GM20431 (cell line): ENCODE data around the gene NPHP1.
"Not testable (repeated sequence)": the region's sequence is repeated elsewhere in the genome, so short reads cannot be mapped to it uniquely, and the experiment has no call there.

Experiments
- in situ Hi-C: fragments of 300-500 bp; cut with MseI, MboI; formaldehyde crosslinking; loops from one replicate; pipeline ENCODE4 v1.15.0; 2020; ENCODE audit warnings: low sequenced_read_pairs; ENCODE audit not compliant: unreplicated experiment

NPHP1 gene

DNA sequence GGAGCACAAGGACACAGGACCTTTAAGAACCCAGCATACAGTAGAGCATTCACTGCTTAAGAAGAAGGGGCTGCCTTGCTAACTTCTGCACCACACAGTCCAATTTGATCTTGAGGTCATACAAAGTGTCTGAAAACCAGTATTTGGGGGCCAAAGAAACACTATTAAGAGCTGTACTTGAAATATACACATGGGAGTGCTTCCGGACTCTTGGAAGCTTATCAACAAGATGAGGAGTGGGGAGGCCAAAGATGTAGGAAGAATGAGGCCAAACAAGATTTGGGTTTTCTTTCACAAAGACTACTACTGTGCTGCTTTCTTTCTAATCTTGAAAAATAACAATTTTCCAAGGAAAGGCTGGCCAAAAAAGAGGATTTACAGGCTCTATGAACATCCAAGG lies 64.4 kb downstream of the NPHP1 start:
- in situ Hi-C loops, result no loop called here

DNA sequence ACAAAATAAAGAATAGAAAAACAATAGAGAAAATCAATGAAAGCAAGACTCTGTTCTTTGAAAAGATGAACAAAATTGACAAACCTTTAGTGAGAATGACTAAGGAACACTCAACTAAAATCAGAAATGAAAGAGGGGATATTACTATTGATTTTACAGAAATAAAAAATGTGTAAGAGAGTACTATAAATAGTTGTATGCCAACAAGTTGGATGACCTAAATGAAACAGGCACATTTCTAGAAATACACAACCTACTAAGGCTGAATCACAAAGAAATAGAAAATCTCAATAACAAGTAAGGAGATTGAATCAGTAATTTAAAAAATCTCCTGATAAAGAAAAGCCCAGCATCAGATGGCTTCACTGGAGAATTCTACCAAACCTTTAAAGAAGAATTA lies 70.8 kb downstream of the NPHP1 start:
- in situ Hi-C loops, result no loop called here

DNA sequence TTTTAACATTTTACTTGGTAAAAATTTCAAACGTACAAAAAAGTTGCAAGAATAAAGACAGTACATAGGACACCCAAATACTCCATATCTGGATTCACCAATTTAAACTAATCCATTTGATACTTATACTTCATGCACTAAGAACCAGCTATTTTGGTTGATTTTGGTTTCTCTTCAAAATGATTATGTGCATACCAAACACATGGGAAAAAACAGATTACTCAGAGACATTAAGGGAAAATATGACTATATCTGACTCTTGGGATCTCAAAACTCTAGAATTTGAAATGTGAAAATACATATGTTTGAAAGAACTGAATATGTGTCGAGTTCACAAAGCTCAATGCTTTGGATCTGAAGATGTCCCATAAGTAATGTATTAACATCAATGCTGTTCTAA lies 73.6 kb downstream of the NPHP1 start:
- in situ Hi-C loops, result no loop called here

DNA sequence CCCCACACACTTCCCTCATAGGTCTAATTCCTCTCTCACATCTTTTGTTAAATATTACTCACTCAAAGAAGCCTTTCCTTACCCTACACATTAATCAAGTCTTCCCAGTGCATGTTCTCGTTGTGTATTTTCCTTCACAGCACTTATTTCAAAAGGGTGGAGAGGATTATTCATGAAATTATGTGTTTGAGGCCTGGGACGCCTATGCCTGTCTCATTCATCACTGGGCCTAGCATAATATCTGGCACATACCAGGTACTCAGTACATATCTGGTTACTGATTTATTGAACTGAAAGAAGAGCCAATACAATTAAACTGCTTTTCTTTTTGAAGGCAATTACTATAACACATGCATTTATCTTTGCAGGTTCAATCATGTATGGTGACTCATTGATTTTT lies 74.1 kb downstream of the NPHP1 start:
- in situ Hi-C loops, result no loop called here

DNA sequence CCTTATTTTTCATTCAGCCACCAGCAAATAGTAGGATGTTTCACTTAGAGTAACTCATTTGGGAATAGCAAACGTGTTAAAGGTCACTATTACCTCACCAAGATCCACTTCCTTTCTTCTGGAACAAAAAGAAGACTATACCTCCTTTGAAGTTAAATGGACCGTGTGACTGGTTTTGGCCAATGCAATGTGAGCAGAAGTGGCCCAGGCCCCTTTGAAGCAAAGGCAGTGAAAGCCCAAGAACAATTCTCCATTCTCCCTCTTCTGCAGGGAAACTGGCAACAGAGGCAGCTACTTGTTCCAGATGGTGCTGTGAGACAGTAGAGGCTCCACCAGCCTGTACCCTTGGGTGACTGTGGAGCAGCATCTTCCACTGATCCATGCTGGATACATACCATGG lies 77.9 kb downstream of the NPHP1 start:
- in situ Hi-C loops, result no loop called here

DNA sequence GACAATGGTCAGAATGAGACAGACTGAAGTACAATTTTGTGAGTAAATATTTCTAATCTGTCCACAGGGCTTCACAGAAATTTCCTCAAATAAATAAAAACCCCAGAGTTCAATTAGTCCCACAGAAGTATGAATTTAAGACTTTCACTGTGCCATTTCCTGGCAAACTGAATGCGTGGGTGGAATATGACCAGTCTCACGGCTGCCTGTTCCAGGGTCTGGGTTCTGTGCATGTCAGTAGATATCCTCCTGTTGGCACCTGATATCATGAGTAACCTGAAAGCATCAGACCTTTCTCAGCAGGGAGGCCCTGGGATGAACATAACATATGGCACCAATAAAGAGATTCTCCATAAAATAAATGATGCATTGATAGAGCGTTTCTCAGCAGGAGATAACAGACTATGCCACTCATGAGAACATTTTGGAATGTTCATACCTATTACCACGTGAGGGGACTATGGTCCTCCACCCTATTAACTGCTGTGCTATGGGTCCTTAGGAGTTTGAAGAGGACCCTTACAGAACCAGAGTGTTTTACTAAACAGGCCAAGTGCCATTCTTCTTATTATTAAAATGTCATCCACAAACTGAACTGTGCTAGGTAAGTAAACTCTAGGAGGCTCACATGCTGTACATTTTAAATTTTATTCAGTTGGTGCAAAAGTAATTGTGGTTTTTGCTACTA lies 78.6 kb downstream of the NPHP1 start:
- in situ Hi-C loops, result no loop called here

DNA sequence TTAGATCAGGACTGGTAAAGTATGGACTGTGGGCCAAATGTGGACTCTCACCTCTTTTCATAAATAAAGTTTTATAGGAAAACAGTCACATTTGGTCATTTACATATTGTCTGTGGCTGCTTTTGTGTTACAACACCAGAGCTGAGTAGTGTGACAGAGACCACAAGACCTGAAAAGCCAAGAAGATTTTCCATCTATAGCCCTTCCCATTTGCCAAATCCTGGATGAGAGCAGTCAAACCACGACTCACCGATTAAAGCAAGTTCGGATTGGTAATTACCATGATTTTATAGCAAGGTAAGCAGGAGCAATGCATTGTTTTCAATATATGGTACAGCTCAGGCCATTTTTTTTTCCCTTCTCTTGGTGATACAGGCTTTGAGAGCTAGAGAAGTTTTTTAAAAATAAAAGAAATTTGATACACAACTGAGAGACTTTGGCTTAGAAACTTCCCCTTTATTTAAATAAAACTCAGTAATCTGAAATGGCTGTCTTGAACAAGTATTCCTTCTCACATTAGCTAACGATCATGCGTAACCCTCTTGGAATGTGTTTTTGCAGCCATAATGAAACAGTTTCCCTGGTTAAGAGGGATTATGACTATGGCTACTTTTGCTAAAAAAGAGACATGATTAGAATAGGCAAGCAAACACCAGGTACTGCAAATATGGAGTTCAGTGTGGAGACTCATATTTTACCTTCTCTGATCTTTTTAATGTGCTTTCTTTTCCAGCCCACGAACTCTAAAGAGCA lies 79.7 kb downstream of the NPHP1 start:
- in situ Hi-C loops, result no loop called here

DNA sequence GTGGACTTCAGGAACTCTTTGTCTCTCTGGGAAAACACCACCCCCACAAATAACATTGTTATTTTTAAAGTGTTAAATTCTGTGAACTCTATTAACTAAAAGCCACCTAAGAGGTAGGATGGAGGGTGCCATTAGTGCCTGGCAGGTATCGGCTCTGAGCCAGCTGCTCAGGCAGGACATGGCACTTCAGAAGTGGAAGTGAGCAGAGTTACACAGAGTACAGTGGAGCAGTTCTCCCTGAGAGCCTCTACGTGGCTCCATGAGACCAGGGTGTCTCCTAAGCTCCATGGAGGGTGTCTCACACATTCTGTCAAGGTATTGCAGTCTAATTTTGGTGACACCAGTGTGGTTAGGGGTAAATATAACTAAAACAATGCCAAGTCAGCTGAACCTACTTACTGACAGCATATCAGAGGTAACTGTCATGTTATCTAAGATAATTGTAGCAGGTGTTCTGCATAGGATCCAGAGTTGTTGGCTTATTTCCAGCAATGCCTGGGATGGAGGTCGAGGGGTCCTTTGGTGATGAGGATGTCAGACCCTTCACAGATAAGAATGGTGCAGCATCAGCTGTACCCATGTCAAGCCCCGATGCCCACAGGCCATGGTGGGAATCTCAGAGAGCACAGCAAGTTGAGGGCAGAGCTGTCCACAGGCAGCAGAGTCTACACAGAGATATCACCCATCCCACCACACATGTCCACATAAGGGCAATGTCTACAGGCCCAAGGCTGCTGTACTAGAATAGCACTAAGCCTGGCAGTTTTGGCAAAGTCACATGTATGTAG lies 80.6 kb downstream of the NPHP1 start:
- in situ Hi-C loops, result no loop called here

DNA sequence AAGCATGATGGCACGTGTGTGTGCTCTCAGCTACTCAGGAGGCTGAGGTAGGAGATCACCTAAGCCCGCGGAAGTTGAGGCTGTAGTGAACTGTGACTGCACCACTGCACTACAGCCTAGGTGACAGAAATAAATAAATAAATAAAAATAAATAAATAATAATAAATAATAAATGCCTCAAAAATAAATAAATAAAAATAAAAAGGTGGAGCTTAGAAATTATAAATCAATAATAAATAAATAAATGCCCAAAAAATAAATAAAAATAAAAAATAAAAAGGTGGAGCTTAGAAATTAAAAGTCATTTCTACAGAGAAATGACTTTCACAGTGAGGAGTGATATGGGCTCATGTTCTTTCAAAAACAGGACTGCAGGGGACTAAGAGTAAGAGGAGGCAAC lies 83.2 kb downstream of the NPHP1 start:
- in situ Hi-C loops, result no loop called here

DNA sequence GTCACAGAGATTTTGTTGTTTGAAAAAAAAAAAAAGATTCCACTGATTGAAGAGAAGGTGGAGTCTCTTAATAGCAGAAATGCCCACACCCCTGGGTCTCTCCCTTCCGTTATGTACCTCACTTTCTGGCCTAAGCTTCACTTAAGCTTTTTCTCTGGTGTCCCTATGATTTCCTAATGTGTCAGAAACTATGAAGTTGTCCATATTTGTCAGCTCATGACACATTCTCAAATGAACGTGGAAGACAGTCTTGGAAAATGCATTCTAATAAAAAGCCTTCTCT lies 83.8 kb downstream of the NPHP1 start:
- in situ Hi-C loops, result no loop called here

DNA sequence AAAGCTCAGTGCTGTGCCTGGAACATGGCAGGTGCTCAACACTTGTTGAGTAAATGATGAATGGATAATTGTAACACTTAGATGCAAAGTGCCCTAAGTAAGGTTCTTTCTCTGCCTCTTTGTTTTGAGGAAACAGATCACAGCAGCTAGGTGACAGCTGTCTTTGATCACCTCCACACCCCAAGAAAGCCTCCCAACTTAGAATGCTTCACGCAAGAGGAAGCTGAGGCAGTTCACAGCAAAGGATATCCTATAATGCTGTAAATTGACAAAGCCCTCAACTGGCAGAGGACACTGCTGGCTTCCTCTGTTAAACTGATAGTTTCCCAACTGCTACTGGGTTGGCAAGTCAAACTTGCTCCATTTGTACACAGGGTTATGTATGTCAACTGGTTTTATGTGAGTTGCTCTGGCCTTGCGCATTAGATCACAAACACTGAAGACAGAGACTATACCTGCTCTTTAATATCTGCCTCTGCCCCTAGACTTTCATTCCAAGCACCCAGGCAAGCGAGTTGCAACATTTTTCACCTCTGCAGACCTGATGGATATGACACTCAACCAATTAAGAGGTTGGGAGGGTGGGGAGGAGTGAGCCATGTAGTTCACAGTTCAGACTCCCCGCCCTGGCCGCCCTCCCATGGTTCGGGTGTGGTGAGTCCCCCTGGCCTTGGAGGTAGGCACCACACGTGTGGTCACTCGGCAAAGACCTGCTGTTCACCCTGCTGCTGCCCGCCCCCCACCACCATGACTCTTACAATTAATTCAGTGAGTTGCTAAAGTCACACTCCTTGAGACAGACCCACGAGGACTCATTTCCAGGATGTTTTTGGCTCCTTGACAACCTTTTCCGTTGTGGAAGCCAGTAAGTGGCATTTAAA lies 84.4 kb downstream of the NPHP1 start:
- in situ Hi-C loops, result no loop called here

DNA sequence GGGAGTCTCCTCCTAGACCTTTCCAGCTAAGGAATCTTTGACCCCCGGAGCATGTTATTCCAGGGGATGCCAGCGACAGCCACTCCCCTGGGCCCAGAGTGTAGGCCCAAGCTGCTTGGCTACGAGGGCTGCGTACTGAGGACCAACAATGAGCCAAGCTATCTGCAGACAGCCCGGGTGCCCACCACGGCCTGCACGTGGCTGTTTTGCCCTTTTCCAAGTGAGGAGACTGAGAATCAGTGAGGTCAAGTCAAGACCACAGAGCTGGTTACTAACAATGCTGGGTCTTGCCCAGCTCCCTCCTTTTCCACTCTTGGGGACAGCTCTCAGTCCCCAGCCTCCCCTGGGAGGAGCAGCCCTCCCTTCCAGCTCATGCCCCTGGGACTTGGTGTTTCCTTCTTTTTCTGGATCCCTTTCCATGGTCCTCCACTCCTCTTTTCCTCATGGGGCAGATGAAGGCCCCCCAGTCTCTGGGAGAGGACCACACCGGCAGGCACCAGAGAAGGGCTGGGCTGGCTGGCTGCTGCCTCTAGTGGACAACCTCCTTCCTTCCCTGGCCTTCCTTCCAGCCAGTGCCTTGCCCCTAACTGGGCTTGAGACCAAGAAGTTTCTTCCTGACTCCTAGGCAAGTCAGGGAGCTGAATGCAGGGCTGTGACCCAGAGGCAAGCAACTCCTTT lies 88.6 kb downstream of the NPHP1 start:
- in situ Hi-C loops, result no loop called here

DNA sequence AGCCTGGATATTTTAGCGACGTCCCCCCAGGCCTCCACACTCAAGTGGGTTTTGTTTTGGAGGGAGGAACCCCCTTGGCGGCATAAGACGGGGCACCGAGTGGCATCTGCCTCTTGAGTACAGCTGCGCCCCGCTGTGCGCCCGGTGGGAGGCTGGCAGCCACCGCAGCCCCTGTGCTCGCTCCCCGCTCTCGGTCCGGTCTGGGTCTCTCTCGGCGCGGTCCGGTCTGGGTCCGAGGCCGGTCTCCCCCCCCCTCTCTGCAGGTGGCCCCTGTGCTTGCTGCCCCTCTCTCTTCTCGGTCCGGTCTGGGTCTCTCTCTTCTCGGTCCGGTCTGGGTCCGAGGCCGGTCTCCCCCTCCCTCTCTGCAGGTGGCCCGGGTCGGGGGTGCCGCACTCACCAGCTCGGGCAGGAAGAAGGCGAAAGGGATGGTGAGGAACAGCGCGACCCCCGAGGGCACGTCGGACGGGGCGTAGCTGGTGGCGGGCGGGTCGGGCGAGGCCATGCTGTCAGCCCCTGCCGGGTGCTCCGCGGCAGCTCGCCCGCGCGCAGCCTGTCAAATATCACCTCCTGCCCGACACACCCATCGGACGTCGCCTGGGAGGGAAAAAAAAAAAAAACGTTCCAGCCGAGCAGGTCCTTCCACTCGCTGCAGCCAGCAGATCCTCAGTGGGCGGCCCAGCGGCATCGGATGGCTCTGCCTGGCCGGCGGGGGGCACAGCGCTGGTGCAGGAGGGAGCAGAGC lies 89.4 kb downstream of the NPHP1 start, which contains the start of gene MALL:
Gene MALL (minus strand): TSS at position 532 of the 742 bp plus-strand sequence. CDS start 30 bp downstream, at position 502.
- in situ Hi-C loops, result no loop called here

DNA sequence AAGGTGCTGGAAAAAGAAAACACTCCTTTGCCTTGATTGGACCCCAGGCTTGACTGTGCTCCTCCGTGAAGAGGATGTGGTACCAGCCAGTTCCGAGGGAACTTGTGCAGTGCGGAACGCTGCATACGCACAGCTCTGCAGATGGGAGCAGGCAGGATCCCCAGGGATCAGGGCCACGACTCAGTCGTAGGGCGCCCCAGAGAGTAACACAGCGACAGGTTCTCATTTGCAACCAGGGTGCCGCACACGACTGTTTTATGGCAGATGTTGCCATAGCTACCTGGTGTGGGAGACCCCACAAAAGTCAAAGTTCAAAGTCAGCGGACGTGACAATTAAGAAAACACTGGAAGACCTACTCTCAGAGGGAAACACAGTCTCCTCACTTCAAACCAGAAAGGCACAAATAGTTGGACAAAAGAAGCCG lies 90.0 kb downstream of the NPHP1 start:
- in situ Hi-C loops, result no loop called here

DNA sequence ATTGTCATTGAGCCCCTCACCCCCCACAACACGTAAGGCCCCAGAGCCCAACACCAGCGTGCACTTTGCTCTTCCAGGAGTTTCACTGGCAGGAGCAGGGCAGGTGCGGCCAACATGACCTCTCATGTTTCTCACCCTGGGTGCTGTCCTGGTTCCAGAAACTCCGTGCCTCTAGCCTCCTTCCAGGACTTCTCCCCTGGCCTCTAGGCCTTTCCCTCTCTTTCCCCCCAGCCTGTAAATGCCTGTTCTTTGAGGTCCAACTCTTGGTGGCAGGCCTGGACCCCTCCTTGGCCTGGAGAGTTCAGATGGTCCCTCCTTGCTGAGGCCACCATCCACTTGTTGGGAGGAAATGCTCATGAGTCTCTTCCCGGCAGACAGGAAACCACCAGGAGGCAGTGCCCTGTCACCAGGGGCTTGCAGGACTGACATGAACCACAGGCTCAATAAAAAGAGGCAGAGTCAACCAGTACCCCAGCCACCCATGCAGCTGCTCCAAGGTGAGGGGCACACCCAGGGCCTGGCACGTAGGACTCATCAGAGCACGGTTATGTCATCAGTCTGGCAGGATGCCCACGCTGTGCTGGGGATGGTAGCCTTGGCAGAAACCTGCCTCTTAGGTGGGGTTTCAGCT lies 90.7 kb downstream of the NPHP1 start:
- in situ Hi-C loops, result no loop called here

DNA sequence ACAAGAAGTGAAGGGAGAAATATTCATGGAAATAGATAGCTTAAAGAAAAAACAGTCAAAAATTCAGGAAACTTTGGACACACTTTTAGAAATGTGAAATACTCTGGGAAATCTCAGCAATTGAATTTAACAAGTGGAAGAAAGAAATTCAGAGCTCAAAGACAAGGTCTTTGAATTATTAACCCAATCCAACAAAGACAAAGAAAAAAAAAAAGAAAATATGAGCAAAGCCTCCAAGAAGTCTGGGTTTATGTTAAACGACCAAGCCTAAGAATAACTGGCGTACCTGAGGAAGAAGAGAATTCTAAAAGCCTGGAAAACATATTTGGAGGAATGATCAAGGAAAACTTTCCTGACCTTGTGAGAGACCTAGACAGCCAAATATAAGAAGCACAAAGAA lies 96.5 kb downstream of the NPHP1 start:
- in situ Hi-C loops, result not testable (repeated sequence)

DNA sequence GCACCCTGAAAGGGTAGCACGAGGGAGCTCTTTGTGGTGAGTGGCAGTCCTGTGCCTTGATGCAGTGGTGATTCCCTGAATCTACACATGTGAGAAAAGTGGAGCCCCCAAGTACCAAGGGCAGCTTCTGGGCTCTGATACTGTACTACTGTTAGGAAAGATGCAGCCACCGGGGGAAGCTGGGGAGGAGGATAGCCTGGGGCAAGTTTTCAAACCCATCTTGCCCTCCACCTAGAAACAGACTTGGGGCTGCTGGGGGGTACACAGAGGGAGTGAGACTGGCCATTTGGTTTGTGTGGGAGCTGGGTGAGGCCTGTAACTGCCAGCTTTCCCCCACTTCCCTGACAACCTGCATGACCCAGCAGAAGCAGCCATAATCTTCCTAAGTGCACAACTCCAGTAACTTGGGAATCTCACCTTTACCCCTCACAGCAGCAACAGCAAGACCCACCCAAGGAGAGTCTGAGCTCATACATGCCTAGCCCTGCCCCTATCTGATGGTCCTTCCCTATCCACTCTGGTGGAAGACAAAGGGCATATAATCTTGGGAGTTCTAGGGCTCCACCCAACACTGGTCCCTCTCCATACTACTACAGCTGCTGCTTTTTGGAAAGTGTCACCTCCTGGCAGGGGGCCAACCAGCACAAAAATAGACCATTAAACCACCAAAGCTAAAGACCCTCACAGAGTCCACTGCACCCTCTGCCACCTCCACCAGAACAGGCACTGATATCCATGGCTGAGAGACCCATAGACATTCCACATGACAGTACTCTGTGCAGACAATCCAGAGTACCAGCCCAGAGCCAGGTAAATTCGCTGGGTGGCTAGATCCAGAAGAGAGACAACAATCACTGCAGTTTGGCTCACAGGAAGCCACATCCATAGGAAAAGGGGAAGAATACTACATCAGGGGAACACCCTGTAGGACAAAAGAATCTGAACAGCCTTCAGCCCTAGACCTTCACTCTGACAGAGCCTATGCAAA lies 97.4 kb downstream of the NPHP1 start:
- in situ Hi-C loops, result no loop called here
